ENCODE measurements around the gene COPG2. TPM values are rescaled to one million over a fixed set of nuclear protein-coding genes. Genes with fewer than 3 reads are reported as not detected.

Gene COPG2
- total RNA-seq, 1 experiment from 2014 or later, result 26.0 TPM

- intact Hi-C loops (cut with micrococcal nuclease; ENCODE audit: unreplicated experiment) (no loop called here), in situ Hi-C loops (cut with HindIII; ENCODE audit: low pct_unique_long_range_greater_than_20kb, low sequenced_read_pairs) (no loop called here)
- ATAC-seq, result no peak
- Histone ChIP-seq H3K27me3 (ENCODE audit: control insufficient read depth, insufficient read depth, low read length) (peaks cover 2% of the 10 kb centered on the region), H3K36me3 (ENCODE audit: control insufficient read depth, insufficient read depth, low read length) (no peaks in the 10 kb centered on the region), H3K9me3 (ENCODE audit: control insufficient read depth, insufficient read depth, low read depth, low read length) (no peaks in the 10 kb centered on the region), H3K4me3 (ENCODE audit: low read depth in 2 of 2, low read length in 2 of 2) (no peak overlapping the region), H3K27ac (ENCODE audit: low read length) (no peak overlapping the region), H3K4me1 (ENCODE audit: control insufficient read depth, insufficient read depth, low read length) (no peaks in the 10 kb centered on the region)
- BruUV-seq (replicated peaks), result no TSS peak
- DNase-seq (ENCODE audit: low read depth, low spot score), result no peak
- POLR2A ChIA-PET, result no interaction called here
- TF ChIP-seq CTCF (IDR thresholded peaks at IDR 0.05) (no peak), TCF7L2 (IDR thresholded peaks at IDR 0.05; ENCODE audit: low read depth, low read length) (no peak), SIN3A (IDR thresholded peaks at IDR 0.05; ENCODE audit: borderline replicate concordance, insufficient read depth, low read depth, low read length) (no peak), POLR2AphosphoS5 (IDR thresholded peaks at IDR 0.05; ENCODE audit: low read depth, low read length) (no peak)
- TF ChIP-seq, protein P1, sequence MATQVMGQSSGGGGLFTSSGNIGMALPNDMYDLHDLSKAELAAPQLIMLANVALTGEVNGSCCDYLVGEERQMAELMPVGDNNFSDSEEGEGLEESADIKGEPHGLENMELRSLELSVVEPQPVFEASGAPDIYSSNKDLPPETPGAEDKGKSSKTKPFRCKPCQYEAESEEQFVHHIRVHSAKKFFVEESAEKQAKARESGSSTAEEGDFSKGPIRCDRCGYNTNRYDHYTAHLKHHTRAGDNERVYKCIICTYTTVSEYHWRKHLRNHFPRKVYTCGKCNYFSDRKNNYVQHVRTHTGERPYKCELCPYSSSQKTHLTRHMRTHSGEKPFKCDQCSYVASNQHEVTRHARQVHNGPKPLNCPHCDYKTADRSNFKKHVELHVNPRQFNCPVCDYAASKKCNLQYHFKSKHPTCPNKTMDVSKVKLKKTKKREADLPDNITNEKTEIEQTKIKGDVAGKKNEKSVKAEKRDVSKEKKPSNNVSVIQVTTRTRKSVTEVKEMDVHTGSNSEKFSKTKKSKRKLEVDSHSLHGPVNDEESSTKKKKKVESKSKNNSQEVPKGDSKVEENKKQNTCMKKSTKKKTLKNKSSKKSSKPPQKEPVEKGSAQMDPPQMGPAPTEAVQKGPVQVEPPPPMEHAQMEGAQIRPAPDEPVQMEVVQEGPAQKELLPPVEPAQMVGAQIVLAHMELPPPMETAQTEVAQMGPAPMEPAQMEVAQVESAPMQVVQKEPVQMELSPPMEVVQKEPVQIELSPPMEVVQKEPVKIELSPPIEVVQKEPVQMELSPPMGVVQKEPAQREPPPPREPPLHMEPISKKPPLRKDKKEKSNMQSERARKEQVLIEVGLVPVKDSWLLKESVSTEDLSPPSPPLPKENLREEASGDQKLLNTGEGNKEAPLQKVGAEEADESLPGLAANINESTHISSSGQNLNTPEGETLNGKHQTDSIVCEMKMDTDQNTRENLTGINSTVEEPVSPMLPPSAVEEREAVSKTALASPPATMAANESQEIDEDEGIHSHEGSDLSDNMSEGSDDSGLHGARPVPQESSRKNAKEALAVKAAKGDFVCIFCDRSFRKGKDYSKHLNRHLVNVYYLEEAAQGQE (IDR thresholded peaks at IDR 0.05; ENCODE audit: insufficient read depth in 1 of 2, low read depth in 2 of 2, low read length in 1 of 2), result no peak
- CTCF ChIA-PET, result no interaction called here
Observed at GRCh38 chr7:130703851-130704250, 35.3 kb upstream of the COPG2 start.

- BruUV-seq (replicated peaks), result no TSS peak
- CTCF ChIA-PET, result no interaction called here
- ATAC-seq (no peak), DNase-seq (ENCODE audit: low read depth, low spot score) (no peak)
- TF ChIP-seq POLR2AphosphoS5 (IDR thresholded peaks at IDR 0.05; ENCODE audit: low read depth, low read length) (no peak), CTCF (IDR thresholded peaks at IDR 0.05) (no peak), TCF7L2 (IDR thresholded peaks at IDR 0.05; ENCODE audit: low read depth, low read length) (no peak), SIN3A (IDR thresholded peaks at IDR 0.05; ENCODE audit: borderline replicate concordance, insufficient read depth, low read depth, low read length) (no peak)
- TF ChIP-seq, protein P1 (IDR thresholded peaks at IDR 0.05; ENCODE audit: insufficient read depth in 1 of 2, low read depth in 2 of 2, low read length in 1 of 2), result no peak
- Histone ChIP-seq H3K9me3 (ENCODE audit: control insufficient read depth, insufficient read depth, low read depth, low read length) (no peaks in the 10 kb centered on the region), H3K4me3 (ENCODE audit: low read depth in 2 of 2, low read length in 2 of 2) (no peak overlapping the region), H3K27ac (ENCODE audit: low read length) (no peak overlapping the region), H3K4me1 (ENCODE audit: control insufficient read depth, insufficient read depth, low read length) (no peaks in the 10 kb centered on the region), H3K27me3 (ENCODE audit: control insufficient read depth, insufficient read depth, low read length) (peaks cover 2% of the 10 kb centered on the region), H3K36me3 (ENCODE audit: control insufficient read depth, insufficient read depth, low read length) (no peaks in the 10 kb centered on the region)
- POLR2A ChIA-PET, result no interaction called here
- intact Hi-C loops (cut with micrococcal nuclease; ENCODE audit: unreplicated experiment) (no loop called here), in situ Hi-C loops (cut with HindIII; ENCODE audit: low pct_unique_long_range_greater_than_20kb, low sequenced_read_pairs) (no loop called here)
Observed at GRCh38 chr7:130701650-130702049, 33.1 kb upstream of the COPG2 start.

Data from Panc1 (cell line).